ENCODE data around the gene GPRC5B.

GPRC5B gene

GRCh38 chr16:19898166-19898565, 13.5 kb upstream of the GPRC5B start:
- DNase-seq (ENCODE audit: low read depth in 2 of 2), result no peak

- DNase-seq (ENCODE audit: low read depth in 2 of 2), result no peak
Observed at GRCh38 chr16:19896951-19897350, 12.3 kb upstream of the GPRC5B start.

DNA sequence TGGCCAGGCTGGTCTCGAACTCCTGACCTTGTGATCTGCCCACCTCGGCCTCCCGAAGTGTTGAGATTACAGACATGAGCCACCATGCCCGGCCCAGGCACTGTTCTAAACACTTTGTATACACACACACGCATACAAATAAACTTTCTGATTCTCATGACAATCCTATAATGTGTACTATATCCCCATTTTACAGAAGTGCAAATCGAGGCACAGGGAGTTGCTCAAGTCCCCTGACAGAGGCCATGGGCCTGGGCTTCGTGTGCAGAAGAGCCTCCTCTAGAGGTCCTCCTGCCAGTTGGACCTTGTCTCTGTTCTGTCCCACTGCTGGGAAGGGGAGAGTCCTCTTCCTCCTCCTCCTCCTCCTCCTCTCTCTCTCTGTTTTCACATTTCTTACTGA, 9.9 kb upstream of the GPRC5B start:
- DNase-seq (ENCODE audit: low read depth in 2 of 2), result no peak

GRCh38 chr16:19892902-19893301, 8.3 kb upstream of the GPRC5B start:
- DNase-seq (ENCODE audit: low read depth in 2 of 2), result no peak

- DNase-seq (ENCODE audit: low read depth in 2 of 2), result no peak
Observed at GRCh38 chr16:19890901-19891300, 6.3 kb upstream of the GPRC5B start.

GRCh38 chr16:19888834-19889233, 4.2 kb upstream of the GPRC5B start:
- no peak for DNase-seq (ENCODE audit: low read depth in 2 of 2)

GRCh38 chr16:19886073-19886941, 1.7 kb upstream of the GPRC5B start:
- DNase-seq (ENCODE audit: low read depth in 2 of 2), result peak; percentile 76 to 79

- no peak for DNase-seq (ENCODE audit: low read depth in 2 of 2)
Observed at GRCh38 chr16:19885451-19886072, 914 bp upstream of the GPRC5B start.

DNA sequence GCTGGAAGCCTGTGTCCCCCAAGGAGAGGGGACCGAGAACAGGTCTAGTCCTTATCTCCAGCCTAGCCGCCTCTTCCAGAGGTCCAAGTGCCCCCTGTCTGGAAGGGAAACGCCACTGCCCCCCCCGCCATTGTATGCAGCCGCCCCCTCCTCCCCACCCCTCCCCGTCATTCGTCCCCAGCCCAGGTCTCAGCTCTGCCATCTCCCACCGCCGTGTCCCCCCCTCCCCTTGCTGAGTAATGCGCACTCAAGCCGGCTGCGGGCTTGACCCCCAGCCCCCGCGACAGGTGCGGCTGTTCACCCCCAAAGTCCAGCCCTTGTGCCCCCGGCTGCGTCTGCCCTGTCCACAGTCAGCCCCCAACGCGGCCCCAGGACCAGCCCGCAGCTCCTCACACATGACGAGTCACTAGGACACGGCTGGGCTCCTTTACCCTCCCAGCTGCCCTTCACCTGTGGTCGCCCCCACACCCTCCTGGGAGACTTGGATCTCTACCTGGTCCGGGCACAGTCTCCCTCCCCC, 622 bp downstream of the GPRC5B start:
- no peak for DNase-seq (ENCODE audit: low read depth in 2 of 2)

GRCh38 chr16:19883296-19883965, 1.2 kb downstream of the GPRC5B start:
- no peak for DNase-seq (ENCODE audit: low read depth in 2 of 2)

GRCh38 chr16:19882646-19883045, 2.0 kb downstream of the GPRC5B start:
- no peak for DNase-seq (ENCODE audit: low read depth in 2 of 2)

GRCh38 chr16:19882186-19882585, 2.5 kb downstream of the GPRC5B start:
- DNase-seq (ENCODE audit: low read depth in 2 of 2), result no peak

DNA sequence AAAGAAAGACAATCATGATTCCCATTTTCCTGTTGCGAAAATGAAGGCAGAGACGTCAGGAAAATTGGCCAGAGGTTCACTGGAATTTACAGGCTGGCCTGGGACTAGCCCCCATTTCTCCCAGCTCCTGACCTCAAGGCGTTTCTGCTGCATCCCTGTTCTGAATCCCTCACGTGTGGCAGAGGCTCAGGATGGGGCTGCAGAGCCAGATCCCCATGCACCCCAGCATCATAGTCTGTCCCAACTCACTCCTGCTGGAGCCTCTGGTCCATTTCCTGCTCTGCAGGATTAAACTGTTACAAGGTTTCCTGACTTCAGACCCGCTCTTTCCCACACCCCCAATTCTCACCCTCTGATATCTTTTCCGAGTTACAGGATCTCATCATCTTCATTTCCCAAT, 2.9 kb downstream of the GPRC5B start:
- no peak for DNase-seq (ENCODE audit: low read depth in 2 of 2)

GRCh38 chr16:19881028-19881427, 3.6 kb downstream of the GPRC5B start:
- DNase-seq (ENCODE audit: low read depth in 2 of 2), result no peak

GRCh38 chr16:19879241-19879792, 5.3 kb downstream of the GPRC5B start:
- no peak for DNase-seq (ENCODE audit: low read depth in 2 of 2)

DNA sequence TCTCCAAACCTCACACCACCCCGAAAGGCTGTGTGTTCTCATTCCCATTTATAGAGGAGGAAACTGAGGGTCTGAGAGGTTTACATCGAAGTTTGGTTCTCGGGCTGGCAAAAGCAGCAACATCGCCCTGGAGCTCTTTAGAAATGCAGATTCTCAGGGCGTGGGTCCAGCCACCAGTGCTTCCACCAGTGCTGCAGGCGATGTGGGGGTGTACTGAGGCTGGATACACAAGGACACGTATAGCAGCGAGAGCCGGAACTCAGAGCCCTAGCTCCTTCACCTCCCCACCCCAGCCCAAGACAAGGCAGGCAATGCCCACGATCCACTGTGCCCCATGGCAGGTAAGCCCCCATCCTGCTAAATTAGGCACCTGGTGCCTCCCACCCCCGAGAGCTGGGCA, 5.9 kb downstream of the GPRC5B start:
- DNase-seq (ENCODE audit: low read depth in 2 of 2), result no peak

GRCh38 chr16:19876501-19877059, 8.1 kb downstream of the GPRC5B start:
- DNase-seq (ENCODE audit: low read depth in 2 of 2), result no peak

DNA sequence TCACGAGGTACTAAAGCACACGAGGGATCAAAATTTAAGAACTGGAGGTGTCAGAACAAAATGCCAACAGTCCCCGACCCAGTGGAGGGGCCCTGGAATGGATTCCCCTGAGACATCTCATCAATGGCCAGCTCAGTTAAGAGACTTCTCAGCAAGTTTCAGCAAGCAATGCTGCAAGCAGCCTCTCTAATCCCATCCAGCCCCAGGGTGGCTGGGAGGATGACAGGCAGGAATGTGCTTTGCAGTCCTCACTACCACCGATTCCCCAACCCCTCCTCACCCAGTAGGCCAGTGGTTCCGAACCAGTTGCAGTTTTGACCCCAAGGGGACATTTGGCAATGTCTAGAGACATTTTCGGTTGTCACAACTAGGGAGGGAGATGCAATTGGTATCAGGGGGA, 8.7 kb downstream of the GPRC5B start:
- no peak for DNase-seq (ENCODE audit: low read depth in 2 of 2)

DNA sequence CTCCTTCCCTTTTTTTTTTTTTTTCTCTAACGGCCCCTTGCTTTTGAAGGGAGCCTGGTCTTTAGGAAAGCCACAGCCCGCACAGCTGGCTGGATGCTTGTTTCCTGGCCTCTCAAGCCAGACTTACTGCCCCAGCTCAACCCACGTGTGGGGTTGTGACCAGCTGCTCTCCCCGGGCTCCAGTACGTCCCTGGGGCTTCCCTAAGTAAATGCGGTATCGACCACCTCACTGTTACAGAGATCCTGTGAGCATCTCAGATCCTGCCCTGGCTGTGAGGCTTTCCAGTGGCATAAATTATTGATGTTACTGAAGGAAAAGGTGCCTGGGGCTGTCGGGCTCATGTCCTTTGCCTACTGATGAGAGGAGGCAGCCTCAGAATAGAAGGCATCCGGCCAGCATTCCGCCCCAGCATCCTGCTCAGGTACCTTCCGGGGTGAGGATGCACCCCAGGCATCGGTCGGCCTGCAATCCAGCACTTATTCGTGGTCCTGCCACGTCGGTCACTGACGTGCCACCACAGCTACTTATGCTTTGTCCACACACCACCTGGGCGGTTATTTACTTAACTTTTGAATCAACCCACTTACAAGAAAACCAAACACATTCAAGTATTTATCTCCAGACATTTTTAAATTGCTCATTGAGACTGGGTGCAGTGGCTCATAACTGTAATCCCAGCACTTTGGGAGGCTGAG, 9.6 kb downstream of the GPRC5B start:
- no peak for DNase-seq (ENCODE audit: low read depth in 2 of 2)

GRCh38 chr16:19874026-19874425, 10.6 kb downstream of the GPRC5B start:
- no peak for DNase-seq (ENCODE audit: low read depth in 2 of 2)

GRCh38 chr16:19872935-19873334, 11.7 kb downstream of the GPRC5B start:
- no peak for DNase-seq (ENCODE audit: low read depth in 2 of 2)

Measured in stimulated activated CD4-positive, alpha-beta T cell treated with anti-CD3 and anti-CD28 coated beads, Interleukin-4, amount 100 ng/mL, for 48 hours (primary cell).